HG03565 (cell line): ENCODE data around the gene ASTN1.

Source experiments
- ATAC-seq: cut with Tn5 transposase; IDR thresholded peaks from one replicate; pipeline ENCODE4 v1.9.1; 2021; ENCODE audit warnings: mild to moderate bottlenecking, moderate library complexity; ENCODE audit not compliant: unreplicated experiment

ASTN1 gene

DNA sequence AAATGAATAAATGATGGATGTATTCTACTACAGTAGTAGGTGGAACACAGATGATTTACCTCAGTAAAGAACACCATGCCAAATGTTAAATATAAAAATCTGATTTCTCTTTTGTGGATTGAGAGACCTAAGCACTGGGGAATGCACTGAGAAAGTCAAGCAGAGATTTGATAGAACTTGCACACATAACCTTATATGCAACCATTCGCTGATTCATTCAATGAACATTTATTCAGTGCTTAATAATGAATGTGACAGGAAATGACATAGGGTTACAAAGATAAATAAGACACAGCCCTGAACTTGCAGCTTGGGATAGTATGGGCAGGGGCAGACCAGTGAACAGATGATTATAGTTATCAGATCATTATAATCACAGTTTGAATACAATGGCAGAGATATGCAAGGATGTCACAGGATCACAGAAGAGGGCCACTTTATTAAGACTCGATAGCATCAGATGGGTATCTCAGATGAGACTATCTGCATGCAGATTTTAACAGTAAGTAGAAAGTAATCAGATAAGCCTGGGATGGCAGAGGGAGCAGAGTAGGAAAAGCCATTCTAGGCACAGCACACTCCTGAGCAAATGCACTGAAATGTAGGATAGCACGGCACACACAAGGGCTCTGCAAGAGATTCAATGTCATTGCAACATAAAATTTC, 169.4 kb downstream of the ASTN1 start:
- no peak for ATAC-seq

DNA sequence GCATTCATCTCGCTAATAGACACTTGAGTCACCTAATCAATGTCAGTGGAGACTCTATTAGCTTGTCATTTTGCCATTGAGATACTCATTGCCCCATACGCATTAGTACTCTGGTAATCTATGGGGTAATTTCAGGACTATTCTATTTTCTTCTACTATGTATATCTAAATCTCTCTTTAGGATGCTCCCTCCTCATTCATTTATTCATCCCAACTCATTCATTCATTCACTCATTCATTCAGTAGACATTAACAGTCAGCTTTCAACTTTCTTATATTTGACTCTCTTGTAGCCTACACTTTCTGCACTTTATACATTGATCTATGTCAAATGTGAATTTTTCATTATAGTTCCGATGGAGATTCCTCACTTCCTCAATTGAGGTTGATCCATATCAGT, 170.9 kb downstream of the ASTN1 start:
- ATAC-seq: no peak

DNA sequence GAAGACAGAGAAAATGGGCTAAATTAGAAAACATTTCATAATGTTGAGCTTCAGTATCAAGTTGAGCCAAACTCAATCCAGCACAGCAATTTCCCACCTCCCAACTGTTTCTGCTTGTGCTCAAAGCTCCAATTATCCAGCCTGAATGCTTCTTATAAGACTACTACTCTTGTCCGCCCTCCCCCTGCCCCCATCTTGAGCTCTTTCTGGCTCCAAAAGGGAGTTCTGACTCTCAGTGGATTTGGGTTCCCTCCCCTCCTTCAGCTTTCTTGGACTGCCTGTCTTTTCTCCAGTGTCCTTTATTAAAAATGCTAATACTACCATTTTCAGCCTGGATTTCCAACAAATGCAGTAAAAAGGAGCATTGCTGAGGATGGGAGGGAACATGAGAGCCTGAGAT, 174.8 kb downstream of the ASTN1 start:
- ATAC-seq: no peak

DNA sequence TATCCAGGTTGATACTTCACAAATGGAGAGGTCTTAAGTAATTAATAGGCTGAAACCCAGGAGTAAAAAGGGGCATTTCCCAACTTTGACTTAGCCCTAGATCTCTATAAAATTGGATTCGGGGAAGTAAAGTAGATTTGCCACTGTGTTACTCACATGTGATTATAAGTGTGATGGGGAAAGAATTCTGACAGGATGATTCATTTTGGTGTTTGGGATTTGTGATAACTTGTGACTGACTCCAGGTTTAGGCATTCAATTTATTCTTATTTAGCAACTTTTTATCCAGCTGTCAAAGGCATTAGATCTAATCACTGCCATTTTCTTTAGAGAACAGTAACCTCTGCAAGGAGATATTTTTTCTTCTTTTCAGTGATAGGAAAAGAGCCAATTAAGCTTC, 175.5 kb downstream of the ASTN1 start:
- no peak for ATAC-seq

DNA sequence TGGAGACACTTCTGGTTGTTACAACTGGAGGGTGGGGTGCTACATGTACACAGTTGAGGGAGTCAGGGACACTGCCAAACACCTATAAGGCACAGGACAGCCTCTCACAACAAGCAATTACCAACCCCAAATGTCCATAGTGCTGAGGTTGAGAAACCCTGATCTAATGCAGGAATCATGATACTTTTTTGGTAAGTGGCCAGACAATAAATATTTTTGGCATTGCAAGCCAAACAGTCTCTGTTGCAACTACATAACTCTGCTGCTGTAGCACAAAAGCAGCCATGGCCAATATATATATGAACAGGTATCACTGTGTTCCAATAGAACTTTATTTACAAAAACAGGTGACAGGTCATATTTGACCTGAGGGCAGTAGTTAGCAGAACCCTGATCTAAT, 177.5 kb downstream of the ASTN1 start:
- no peak for ATAC-seq

DNA sequence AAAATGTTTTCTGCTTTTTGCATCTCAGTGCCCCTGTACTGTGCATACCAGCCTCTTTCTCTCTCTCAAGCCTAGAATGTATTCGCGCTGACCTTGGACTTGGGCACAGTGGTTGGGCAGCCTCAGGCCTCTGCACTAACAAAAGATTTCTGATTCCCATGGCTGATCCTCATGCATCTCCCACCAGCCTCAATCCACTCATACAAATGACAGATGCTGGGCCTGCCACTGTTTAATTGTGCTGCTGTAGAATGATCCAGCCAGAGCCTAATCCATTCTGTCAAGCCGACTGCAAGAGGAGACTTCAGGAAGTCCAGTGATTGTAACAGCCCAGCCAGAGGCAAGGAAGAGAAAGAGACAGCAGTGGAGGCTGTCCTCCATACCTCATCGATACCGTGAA, 180.8 kb downstream of the ASTN1 start:
- no peak for ATAC-seq

DNA sequence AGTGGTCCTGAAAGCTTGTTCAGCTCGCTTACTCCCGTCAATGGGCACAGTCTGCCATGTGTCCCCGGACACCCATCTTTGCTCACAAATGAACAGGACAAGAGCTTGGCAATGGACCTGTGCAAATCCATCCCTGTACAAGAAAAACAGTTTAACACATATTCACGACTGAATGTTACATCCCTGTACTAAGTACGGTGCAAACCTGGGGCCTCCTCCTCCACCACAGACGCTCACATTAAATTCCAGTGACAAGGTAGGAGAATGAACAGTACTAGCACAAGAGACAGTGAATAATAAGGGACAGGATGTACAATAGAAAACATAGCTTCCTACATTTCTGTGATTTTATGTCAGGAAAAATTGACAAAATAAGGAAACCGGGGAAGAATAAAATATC, 187.7 kb downstream of the ASTN1 start:
- no peak for ATAC-seq

DNA sequence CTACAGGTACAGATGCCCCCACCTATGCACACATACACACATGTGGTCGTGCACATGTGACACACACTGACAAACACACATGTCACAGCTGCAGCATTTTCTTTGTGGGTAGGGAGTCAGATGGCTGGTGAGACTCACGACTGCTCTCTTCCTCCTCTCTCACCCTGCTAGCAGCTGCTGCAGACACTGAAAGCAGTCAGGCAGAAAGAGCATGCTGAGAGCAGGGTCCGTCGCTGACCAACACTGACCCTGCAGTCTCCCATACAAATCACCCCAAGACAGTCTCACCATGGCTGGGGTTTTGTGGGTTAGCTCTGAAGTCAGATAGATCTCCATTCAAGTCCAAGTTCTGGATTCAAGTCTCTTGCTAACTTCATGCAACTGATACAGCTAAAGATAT, 188.3 kb downstream of the ASTN1 start:
- no peak for ATAC-seq

DNA sequence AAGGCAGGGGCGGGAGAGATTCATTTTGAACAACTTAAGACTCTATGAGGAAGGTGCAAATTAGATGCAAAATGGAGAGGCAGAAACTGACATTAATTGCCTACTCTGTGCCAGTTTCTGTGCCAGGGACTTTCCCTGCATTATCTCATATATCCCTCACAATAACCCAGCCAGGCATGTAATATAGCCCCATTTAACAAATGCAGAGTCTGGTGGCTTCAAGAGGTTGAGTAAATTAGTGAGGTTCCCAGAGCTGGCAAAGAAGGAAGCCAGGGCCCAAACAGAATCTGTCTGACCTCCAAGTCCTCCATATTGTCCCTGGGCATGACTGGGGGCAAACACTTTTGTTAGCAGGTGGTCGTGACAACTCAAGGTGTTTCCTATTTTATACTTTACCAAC, 199.8 kb downstream of the ASTN1 start:
- no peak for ATAC-seq

DNA sequence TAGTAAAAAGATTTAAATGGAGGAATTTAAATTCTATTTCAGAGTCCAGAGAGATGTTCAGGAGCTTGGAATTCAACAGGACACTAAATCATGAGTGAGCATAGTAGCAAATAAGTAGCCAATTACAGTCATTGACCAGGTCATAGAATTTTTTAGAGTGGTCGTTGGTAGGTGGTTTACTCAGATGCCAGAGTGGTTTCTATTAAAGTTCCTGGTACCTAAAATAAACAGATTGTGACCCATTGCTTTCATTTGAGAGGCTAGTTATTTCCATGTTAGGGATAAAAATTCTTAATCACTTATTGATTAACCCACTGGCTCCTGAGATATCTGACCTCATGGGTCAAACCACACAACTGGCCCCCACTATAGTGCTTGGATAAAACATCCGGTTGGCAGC, 201.3 kb downstream of the ASTN1 start:
- ATAC-seq: no peak

DNA sequence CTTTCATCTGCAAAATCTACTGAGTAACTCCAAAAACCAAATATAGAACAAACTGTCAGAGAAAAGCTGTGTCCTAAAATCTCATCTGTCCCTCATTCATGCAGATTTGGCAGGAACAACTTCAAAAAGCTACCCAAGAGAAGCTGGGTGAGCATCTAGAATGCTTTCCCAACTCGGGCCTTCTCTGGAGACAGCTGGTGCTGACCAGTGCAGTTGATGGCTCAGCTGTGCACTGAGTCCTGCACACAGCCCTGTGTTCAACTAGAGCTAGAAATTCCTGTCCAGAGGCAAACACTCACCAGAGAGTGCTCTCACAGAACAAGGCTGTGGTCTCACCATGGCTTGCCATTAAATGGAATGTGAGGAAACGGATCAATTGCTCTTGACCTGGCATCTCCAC, 202.8 kb downstream of the ASTN1 start:
- ATAC-seq: no peak

DNA sequence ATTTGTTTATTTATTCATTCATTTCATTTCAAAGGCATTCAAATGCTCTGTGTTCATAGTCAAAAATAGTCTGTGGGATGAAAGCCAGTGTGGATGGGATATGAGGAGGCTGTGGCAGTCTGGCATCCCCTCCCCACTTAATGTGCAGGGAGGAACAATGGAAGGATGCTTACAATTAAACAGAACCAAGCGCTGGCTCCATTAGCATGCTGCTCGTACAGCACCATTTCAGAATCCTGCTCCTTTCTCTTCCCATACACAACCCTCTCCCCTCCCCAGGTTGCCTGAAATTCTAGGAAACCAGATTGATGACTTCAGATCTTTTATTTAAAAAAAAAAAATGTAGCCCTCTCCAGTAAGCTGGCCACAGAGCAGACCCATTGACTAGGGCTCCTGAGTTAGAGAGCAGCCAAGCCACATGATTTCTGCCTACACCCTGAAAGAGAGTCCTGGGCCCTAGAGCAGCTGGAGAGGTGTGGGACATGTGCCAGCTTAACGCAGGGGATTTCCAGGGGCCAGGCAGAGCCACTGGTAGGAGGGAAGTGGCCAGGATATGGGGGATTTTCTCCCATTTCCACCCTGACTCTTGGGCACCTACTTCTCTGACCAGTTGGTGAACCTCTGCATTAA, 205.2 kb downstream of the ASTN1 start:
- ATAC-seq: no peak

DNA sequence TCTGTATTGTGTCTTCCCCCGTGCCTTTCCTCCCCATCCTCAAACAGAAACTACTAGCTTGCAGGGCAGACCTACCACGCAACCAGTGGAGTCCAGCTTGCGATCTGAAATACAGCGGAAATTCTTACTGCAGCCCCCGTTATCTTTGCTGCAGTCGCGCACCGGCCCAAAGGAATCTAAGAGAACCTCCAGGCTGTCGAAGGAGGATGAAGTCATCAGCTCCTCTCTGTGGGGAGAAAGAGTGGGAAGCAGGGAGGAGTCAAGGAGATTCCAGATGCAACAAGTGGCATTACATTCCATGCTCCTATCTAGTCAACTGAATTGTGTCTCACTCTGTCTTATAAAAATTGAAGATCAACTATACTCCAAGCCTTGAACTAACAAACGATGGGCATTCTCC, 206.9 kb downstream of the ASTN1 start:
- ATAC-seq: no peak

DNA sequence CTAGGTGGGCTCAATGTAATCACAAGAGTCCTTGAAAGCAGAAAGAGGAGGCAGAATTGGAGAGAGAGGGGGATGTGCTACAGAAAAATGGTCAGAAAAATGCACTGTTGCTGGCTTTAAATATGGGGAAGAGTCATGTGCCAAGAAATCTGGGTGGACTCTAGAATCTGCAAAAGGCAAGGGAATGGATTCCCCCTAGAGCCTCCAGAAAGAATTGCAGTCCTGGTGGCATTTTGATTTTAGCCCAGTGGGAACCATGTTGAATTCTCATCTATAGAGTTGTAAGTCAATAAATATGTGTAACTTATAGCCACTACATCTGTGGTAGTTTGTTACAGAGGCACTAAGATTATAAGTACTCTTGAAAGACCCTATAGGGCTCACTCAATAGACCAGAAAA, 210.3 kb downstream of the ASTN1 start:
- ATAC-seq: no peak

DNA sequence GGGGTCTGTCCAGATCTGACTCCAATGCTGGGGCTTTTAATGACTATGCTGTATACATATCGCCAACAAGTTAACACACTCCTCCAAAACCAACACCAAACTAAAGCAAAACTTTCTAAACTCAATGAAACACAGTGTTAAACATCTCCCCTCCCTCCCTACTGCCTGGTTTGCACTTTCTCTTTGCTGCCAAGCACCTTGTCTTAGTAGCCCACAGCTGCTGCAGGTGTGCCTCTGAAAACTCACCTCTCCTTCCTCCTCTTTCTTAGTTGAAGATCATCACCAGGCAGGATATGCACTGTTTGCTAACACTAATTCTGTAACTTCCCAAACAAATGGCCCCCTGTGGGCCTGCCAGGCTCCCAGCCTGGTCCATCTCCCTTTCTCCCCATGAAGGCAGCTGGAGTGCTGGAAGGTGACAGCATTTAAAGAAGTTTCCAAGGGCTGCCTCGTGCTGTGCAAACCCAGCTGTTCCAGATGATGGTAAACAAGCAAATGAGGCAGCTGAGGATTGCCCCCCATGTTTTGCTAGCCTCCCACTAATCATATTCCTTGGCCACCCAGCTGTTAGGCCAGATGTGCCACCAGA, 213.7 kb downstream of the ASTN1 start:
- ATAC-seq: no peak

DNA sequence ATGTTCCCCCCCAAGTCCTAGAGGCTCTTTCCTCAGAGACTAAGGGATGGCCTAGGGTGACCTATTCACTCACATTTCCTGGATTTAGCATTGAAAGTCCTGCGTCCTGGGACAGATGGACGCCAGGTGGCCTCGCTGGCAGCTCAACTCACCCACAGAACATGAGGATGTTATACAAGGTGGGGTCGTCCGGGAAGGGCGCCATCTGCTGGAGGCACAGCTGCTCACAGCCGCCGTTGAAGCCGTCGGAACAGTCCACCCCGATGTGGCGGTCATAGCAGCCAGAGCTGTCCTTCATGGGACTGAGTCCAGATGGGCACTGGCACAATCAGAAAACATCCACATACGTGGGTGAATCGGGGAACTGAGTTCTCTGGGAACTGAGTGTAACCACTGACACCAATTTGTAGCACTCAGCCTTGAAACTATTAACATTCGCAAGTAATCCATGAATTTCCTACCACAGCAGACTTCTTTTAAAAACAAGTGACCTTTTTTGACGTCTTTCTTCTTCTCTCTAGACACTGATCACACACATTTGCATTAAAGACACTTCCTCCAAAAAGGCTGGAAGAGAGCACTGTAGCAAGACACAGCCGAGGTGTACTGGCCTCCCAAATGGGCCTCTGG, 215.4 kb downstream of the ASTN1 start:
- no peak for ATAC-seq

DNA sequence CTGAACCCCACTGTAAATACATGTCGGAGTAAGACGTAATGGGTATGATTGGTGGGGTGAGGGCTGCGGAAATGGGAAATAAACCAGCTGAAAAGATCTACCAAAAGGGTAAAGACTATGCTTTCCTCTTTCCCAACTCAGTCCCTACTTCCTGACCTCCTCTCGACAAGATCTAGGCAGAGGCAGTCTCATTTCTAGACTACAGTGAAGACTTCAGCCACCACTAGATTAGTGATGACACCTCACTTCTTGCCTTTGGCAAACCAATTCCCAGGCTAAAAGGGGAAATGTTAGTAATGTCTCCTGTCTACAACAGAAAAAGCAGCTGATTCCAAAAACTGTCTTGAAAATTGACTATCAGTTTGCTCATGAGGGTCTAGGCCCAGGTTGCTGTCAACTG, 219.9 kb downstream of the ASTN1 start:
- no peak for ATAC-seq

DNA sequence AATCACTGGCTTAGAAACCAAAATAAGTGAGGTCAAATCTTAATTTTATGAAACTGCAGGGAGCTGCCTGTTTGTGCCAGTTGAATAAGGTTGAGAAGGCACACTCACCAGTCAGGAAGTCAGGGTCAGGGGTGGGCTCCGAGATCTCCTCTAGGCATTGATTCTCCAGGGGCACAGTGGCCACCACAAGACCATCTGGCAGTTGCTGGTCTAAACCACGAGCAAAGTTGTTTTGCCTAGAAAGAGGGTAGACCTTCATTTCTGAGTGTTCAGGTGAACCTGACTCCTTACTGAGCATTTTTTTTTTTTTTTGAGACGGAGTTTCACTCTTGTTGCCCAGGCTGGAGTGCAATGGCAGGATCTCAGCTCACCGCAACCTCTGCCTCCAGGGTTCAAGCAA, 220.7 kb downstream of the ASTN1 start:
- no peak for ATAC-seq

DNA sequence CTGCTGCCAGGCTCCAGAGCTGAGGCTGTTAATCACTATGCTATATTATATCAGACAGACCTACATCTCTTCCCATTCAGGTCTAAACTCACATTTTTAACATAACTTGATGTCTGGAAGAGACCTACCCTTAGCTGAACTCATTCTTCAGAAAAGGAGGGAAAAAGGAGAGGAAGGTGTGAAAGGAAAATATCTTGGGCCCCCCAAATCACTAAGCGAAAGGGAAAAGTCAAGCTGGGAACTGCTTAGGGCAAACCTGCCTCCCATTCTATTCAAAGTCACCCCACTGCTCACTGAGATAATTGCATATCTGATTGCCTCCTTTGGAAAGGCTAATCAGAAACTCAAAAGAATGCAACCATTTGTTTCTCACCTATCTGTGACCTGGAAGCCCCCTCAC, 222.2 kb downstream of the ASTN1 start:
- ATAC-seq: no peak

DNA sequence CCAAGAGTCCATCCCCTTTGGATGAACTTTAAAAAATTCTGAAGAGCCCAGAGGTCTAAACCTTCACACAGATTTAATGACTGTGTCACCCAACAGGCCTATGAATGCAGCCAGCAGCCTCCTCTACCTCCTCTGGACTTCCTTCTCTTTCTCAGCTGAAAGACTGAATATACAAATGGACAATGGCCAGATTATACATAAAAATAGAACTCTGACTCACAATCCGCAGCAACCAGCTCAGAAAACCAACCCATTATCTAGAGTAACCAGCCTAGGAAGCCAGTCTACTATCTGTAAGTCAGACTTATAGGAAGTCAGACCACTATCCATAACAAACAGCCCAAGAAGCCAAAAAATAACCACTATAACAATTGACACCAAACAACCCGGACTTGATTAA, 224.5 kb downstream of the ASTN1 start:
- no peak for ATAC-seq

DNA sequence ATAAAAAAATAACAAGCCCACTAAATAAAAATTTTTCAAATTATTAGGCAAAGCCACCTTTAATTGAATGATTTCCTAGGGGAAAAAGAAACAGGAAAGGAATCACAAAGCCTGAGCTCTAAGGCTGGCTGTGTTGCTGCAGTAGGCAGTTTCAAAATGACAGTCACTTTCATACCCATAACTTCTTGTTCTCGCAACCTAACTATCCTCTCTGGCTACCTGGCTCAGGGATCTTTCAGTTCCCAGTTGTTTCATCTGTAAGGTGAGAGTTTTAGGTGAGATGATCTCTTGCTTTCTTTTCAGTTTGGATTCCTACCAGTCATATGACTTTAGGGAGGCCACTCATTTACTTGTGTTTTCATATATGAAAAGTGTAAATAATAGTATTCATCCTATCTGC, 226.1 kb downstream of the ASTN1 start:
- peak; percentile 41 for ATAC-seq

DNA sequence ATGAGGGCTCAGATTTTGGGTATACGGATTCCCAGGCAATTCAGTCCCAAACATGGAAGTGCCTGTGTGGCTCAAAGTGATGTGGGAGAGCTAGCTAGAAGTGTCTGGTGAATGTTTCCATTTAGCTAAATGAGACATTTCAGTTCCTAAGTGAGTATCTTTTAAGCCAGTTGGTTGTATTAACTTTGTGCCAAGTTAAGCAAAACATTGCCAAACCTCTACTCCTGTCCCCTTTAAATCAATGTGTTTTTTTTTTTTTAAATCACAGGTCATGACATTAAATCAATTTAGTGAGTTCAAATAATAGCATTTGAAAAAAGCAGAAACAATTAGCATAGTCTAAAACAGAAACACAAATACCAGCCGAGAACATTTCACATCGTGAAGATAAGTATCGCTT, 230.1 kb downstream of the ASTN1 start:
- no peak for ATAC-seq
